Epithelial cell of prostate (primary cell): Measurements from ENCODE around the gene MAPRE2.

Experiments used
- DNase-seq: peaks from one replicate; pipeline ENCODE4 v3.0.0-alpha.2; 2011; ENCODE audit warnings: low read depth, low spot score
- H3K27ac ChIP-seq: fragments of 450-650 bp; 2 replicates; pipeline ENCODE4 v1.5.1; 2017; ENCODE audit warnings: mild to moderate bottlenecking

The MAPRE2 gene

DNA sequence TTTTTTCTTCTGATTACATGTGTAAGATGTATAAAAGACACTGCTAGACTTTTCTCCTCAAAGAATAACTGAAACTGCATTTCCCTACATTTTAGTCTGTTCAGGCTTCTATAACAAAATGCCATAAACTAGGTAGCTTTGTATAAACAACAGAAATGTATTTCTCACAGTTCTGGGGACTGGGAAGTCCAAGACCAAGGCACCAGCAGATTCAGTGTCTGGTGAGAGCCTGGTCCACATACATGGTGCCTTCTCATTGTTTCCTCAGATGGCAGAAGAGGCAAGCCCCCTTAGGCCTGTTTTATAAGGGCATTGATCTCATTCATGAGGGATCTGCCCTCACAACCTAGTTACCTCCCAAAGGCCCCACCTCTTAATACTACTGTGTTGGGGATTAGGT lies 71.5 kb downstream of the MAPRE2 start:
- no peak for DNase-seq
- no peak overlapping the region for H3K27ac ChIP-seq

DNA sequence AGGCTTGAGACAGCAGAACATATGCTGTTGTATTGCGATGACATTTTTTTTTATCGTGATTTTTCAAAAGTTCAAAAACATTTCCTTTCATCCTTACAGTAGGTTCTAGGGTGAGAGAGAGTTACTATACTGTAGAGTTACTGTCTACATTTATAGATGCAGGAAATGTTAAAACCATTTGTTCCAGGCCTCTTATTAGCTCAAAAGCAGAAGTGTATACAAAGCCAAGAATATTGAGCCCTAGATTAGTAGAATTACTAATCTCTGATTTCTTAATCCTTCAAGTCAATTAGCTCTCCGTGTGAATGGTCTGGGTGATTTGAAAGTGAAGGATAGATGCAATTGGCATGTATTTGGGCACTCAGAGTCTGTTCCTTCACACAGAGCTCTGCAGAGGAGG lies 73.1 kb downstream of the MAPRE2 start:
- no peak for DNase-seq

DNA sequence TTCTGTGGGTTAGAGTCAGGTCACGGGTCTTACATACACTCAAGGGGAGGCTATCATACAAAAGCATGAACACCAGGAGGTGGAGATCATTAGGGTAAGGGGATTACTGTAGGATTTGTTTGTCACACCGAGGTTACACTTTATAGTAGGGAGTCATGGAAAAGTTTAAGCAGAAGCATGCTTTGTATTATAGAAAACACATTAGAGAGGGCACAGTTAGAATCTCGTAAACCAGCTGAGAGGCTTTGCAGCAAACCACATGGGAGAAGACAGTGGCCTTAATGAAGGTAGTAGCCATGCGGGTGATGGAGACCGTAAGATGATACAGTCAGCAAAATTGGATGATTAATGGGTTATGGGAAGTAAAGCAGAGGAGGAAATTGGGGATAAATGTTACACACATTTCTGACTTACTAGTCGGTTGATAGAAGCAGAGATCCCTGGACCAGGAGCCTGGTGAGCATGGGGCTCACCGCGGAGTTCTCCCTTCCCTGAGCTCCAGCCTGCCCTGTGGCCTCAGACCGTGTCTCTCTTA lies 75.6 kb downstream of the MAPRE2 start:
- DNase-seq, result no peak
- H3K27ac ChIP-seq, result no peak overlapping the region

More for the DNA sequence above, 73.1 kb downstream of the MAPRE2 start:
- no peak overlapping the region for H3K27ac ChIP-seq

DNA sequence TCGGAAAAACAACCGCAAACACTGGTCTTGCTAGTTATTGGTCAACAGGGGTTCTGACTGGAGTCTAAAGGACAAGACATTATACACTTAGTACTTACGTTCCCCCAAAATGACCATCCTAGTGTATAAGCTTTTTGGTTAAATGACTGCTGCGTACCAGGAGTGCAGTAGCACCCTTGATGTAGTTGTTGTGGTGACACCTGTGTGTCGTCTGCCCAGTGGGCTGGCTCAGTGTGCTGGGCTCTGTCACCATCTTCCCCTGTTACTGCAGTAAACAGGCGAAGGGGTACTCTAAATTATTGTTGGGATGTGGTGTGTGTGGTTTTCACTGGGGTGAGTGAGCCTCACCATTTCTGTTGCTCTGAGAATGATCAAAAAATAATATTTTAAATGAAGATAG lies 76.2 kb downstream of the MAPRE2 start:
- no peak overlapping the region for H3K27ac ChIP-seq
- DNase-seq, result no peak

DNA sequence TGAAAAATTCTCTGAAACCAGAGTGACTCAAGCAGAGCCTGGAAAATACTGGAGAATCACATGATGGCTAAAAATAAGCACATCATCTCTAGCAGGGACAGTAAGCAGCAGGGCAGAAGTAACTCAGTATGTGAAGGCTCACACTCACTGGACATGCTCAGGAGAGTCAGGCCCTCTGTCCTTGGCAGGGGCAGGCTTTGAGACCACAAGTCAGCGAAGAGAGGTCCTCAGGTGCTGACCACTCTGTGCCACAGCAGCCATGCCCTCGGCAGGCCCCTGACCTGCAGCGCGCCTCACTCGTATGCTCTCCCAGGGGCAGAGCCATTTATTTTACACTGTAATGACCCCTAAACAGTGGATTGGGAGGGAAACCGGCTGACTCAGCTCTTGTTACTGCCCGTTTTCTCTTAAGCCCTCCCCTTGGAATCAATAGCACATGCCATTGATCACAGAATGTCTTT lies 76.8 kb downstream of the MAPRE2 start:
- H3K27ac ChIP-seq, result no peak overlapping the region
- no peak for DNase-seq

DNA sequence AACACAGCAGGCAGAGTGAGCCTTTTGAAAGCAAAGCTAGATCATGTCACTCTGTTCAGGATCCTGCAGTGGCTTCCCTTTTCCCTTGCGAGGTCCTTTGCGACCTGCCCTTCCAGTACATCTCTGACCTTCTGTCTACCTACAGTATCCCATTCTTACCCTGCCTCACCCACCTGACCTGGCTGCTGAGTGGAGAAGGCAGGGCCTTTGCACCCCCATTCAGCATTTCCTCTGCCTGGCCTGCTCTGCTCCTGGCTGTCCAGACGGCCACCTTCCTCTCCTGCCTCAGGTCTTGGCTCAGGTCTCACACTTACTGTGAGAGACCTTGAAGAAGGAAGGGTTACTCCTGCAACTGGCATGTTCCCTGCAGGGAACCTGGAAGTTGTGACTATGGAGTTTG lies 77.4 kb downstream of the MAPRE2 start:
- no peak overlapping the region for H3K27ac ChIP-seq
- no peak for DNase-seq

DNA sequence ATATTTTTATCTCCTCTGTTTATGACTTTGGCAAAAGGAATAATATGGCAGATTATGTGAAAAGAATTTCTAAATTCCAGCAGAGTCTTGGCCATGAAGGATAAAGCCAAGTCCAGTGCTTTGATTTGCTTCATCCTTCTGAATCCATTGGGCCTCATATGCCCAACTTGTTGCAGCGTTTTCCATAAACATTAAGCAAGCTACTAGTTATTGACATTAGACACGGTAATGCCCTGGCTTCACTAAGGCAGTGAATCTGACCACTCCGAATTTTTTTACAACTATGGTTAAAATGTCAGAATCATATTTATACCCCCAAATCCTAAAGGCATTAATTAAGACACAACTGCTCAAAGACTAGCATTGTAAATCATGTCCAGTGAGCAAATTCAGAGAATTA lies 79.8 kb downstream of the MAPRE2 start:
- H3K27ac ChIP-seq, result no peak overlapping the region
- DNase-seq, result no peak

DNA sequence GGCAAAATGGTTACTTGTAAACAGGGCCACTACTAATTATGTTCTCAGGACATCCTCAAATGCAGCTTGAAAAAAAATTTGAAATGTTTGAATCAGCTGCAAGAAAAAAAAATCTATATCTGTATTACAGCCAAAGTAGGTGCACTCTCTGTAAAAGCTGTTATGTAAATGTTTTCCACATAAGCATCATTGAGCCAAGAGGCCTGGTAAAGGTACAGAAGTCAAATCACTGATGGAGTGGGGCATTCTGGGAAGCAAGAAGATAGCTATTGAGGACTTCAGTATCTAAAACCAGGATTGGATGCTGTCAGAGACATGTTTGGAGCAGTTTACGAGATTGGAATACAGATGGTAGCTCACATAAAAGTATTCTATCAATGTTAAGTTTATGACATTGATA lies 80.3 kb downstream of the MAPRE2 start:
- DNase-seq, result no peak
- H3K27ac ChIP-seq, result no peak overlapping the region

DNA sequence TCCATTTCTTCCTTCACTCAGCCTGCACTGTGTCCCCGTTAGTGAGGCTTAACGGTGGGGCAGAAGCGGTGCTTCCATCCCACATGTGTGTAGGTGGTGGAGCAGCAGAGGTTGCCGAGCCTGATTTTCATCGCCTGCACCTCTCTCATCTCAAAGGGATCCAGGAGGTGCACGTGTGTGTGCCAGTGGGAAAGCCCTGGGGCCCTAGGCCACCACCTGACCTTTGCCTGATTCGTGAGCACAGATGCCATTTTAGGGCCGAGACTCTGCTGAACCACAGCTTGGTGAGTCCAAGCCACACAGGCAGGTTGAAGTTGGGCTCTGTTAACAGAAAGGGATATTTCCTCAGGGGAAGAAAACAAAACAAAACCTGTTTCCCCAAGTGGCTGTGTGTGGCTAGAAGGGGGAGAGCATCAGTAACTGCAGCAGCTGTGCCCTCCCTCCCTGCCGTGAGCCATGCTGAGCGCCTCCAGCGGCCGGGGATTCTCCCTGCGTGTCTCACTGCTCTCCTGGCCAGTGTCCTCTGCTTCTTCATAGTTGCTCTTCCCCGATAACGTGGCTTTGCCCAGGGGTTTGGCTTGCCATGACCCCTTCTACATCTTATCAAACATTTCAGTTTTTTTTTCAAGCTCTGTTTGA lies 81.5 kb downstream of the MAPRE2 start:
- DNase-seq, result no peak
- H3K27ac ChIP-seq, result no peak overlapping the region

DNA sequence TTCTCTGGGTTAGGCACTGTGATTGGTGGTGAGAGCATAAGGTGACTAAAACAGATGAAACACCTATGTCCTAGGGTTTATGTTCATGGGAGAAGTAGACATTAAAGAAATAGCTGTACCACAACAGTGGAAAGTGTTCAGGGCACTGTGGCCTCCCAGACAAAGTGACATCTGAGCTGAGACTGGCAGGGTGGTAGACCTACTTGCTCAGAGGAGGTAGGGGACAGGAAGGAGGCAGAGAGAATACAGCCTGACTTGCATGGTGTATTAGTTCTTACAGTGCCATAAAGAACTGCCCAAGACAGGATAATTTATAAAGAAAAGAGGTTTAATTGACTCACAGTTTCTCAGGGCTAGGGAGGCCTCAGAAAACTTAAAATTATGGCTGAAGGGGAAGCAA lies 82.6 kb downstream of the MAPRE2 start:
- no peak overlapping the region for H3K27ac ChIP-seq

DNA sequence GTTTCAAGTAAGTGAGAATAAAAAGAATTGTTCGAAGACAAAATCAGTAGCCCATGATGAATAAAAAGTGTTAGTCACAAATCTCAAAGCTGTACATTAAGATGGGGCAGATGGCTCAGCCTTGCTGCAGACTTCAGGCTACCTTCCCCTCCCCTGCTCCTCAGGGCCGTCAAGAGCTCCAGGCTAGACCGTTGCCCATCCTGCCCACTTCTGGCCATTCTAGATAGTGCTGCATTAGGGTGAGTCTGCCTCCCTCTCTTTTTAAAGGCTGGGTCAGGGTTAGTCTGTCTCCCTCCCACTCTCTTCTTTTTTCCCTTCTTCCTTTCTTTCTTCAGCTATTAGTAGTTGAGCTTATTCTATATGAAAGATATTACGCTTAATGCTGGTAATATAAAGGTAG lies 86.0 kb downstream of the MAPRE2 start:
- H3K27ac ChIP-seq, result no peak overlapping the region
- DNase-seq, result no peak

More for the DNA sequence above, 82.6 kb downstream of the MAPRE2 start:
- no peak for DNase-seq

DNA sequence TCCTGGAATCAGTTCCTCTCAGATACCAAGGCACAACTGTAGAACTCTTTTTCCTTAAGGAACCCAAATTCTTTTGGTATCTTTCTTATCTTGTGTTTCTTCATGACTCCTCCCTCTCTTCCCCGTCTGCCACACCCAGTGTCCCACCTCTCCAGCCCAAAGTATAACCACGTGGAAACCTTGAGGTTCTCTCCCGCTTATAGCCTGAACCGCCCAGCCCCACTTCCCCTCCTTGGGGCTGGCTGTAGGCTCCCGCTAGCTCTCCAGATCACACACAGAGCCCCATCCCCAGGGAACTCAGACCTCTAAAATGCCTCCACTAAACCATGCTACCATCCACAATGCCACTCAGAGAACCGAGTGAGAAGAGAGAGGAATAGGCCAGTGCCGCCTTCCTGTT lies 87.5 kb downstream of the MAPRE2 start:
- no peak overlapping the region for H3K27ac ChIP-seq
- no peak for DNase-seq

DNA sequence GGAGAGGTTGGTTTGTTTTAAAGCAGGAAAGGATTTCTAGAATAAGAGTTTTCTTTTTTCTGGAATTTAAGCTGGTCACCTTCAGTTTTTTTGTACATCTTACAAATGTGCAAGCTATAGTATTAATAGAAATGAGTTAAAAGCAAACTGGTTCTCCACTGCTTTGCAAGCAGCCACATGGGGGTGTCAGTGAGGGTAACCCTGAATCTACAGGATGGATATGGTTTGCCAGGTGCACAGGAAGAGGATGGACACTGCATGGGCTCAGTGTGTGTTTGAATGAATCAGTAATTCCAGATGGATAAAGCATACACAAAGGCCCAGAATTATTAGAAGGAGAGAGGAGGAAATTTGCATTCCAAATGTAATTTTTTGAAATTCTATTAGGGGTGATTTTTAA lies 89.0 kb downstream of the MAPRE2 start:
- no peak overlapping the region for H3K27ac ChIP-seq
- DNase-seq, result no peak

DNA sequence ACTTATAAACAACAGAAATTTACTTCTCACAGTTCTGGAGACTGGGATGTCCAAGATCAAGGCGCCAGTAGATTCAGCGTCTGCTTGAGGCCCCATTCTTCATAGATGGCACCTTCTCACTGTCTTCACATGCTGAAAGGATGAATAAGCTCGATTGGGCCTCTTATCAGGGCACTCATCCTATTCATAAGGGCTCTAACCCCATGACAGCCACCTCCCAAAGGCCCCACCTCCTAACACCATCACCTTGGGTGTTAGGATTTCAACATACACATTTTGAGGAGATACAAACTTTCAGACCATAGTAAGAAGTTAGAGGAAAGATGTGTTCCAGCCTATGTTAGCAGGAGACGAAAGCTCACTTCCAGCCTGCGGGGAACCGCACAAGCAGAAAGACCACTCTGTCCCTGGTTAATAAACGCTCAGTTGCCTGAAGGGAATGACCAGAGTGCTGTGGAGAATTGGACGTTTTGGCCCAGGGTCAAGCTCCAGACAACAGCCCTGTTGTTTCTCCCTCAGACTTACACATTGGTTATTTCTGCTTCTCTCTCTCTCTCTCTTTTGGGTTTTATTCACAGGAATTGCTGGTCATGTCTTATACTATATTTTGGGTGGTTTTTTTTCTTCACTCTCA lies 90.3 kb downstream of the MAPRE2 start:
- no peak for DNase-seq
- H3K27ac ChIP-seq, result no peak overlapping the region

DNA sequence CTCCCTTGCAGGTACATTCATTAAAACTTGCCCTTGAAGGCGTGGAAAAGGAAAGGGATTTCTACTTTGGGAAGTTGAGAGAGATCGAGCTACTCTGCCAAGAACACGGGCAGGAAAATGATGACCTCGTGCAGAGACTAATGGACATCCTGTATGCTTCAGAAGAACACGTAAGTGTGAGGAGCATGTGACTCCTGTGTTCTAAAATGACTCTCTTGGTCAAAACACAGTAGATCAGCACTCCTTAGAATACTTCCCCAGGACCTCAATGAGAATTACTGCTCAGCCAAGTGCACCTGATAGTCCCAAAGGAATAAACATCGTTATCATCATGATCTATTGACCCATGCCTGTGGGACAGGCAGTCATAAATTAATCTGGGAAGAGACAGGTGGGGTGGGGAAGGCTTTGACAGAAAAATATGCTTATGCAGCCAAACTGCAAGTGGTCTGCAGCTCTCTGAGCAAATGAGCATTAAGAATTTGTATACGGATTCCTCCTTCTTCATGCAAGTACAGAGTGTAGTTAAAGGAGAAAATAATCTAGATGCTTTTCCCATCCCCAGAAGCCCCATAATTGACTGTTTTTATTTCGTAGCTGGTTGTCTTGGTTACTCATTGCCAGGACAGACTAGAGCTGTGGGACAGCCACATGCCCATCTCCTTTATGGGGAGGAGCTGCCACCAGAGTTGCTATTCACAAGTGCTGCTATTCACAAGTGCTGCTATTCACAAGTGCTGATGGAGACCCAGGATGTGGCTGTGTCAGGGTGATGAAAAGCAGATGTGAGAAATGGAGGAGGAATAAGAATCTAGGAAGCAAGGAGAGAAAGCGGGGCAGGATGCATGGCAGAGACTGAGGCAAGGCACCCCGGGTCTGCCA lies 91.0 kb downstream of the MAPRE2 start:
- no peak for DNase-seq
- H3K27ac ChIP-seq, result no peak overlapping the region

DNA sequence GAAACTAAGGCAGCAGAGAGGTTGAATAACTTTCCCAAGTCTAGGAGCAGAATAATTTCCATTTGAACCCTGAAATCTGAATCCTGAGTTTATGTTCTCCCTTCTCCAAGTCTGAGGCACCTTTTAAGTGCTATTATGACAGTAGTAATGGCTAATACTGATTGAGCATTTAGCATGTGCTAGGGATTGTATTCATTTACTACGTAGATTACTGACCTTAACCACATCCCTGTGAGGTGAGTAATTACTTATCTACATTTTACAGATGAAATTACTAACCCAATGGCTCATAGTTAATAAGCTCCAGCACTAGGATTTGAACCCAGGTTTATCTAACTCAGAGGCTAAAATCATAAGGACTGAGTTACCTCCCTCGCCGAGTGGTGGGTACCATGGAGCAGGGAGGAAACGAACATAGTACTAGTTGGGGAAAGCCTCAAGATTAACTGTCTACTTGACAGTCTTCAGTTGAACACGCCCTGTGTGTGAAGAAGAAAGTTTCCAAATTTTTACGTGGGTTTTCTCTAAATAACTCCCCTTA lies 93.0 kb downstream of the MAPRE2 start:
- no peak overlapping the region for H3K27ac ChIP-seq
- DNase-seq, result no peak

DNA sequence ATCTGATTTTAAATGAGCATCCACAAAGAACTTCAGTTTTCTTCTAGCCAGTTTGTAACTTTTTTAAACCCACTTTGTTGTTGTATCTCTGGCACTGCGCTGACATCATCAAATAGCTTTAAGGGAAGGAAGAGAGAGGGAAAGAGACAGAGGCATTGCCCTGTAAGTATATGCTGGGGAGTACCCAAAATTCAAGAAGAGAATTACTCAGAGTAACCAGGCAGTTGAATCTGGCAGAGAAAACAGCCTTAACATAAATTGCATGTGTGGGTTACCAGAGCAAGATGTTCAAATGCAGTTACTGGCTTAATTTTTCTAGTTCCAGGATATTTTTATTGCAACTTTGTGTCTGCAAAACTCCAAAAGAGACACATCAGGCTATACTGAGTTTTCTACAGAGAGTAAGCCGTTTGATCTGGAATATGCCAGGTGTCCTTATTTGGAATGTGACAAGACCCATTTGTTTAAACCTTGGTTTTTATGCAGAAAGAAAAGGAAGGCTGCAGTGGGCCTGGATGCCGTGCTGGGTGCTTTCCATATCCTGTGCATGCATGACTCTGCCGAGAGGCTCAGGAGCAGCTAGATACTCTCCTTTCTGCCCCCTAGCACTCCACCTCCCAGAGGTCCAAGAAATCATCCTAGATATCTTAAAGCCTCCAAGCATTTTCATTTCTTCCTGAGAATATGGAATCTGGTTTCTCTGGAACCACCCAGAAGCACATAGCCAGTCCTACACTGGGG lies 93.7 kb downstream of the MAPRE2 start:
- H3K27ac ChIP-seq, result no peak overlapping the region
- DNase-seq, result no peak

DNA sequence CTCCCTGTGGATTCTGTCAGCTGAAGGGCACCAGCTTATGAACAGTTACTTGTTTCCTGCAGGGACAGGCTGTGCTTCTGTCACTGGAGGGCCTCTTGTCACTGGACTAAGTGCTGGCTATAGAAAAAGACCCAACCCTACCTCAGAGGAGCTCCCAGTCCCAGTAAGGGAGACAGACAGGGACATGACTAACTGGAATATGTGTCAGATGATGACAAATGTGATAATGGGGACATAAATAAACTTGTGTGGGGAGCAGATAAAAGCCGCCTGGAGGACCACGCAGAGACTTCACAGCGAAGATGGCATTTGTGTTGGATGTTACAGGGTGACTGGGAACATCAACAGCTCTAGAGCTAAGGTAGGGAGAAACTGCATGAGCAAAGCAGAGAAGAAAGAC lies 95.0 kb downstream of the MAPRE2 start:
- DNase-seq, result no peak
- H3K27ac ChIP-seq, result no peak overlapping the region

DNA sequence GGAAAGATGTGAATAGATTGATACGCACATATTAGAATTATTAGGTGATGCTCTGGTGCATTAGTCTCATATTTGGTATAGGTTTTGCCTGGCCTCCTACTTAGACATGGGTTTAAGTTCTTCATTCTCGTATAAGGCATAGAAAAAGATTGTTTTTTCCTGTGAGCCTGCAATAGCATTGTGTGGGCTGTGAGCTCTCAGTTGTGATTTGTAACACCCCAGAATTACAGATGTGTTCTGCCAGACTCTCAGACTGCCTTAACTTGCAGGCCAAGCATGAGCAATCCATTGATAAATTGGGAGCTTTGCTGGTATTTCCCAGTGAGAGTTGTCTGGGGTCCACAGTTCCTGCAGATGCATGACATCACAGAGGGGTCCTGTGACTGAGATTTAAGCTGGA lies 95.7 kb downstream of the MAPRE2 start:
- no peak overlapping the region for H3K27ac ChIP-seq
- DNase-seq, result no peak

DNA sequence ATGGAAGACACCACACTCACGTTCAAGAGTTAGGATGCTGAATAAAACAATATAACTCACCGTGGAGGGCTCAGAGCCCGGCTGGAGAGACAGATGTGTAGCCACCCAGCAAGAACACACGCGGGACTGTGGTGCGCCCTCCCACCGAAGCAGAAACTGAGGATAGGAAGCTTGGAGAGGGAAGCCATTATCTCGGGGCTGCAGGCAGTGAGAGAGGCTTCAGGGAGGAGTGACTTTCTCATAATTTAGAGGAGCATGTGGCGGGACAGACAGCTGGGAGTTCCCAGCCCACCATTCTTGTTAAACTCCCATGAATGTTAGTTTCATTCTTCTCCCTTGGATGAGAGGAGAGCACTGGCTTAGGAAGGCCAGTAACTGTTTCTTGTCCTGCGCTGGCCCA lies 96.4 kb downstream of the MAPRE2 start:
- no peak for DNase-seq
- H3K27ac ChIP-seq, result no peak overlapping the region
